MM.1S (cell line): ENCODE data around the gene RNASE8.

Experiments
- EZH2 ChIP-seq: fragments of 300-600 bp; sonication (generic); optimal IDR thresholded peaks from 2 replicates; pipeline ENCODE3; 2017; ENCODE audit warnings: low read depth, mild to moderate bottlenecking, antibody characterized with exemption, low read length, mixed read lengths
- TF ChIP-seq, protein P1 (sequence below): fragments of 300-600 bp; sonication (generic); IDR thresholded peaks from 2 replicates; pipeline ENCODE4 v1.5.1; 2016; ENCODE audit warnings: antibody characterized with exemption, low read length, mixed read lengths

- TF ChIP-seq, protein P1, sequence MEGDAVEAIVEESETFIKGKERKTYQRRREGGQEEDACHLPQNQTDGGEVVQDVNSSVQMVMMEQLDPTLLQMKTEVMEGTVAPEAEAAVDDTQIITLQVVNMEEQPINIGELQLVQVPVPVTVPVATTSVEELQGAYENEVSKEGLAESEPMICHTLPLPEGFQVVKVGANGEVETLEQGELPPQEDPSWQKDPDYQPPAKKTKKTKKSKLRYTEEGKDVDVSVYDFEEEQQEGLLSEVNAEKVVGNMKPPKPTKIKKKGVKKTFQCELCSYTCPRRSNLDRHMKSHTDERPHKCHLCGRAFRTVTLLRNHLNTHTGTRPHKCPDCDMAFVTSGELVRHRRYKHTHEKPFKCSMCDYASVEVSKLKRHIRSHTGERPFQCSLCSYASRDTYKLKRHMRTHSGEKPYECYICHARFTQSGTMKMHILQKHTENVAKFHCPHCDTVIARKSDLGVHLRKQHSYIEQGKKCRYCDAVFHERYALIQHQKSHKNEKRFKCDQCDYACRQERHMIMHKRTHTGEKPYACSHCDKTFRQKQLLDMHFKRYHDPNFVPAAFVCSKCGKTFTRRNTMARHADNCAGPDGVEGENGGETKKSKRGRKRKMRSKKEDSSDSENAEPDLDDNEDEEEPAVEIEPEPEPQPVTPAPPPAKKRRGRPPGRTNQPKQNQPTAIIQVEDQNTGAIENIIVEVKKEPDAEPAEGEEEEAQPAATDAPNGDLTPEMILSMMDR, result no peak
- TF ChIP-seq EZH2, result no peak
Measured at GRCh38 chr14:21096978-21097635, 39.5 kb downstream of the RNASE8 start.
